Astrocyte of the cerebellum (primary cell): ENCODE results near the gene DKC1.
"Not testable (repeated sequence)": the region's sequence is repeated elsewhere in the genome, so short reads cannot be mapped to it uniquely, and the experiment has no call there.

Experiments
- DNase-seq: peaks from one replicate; pipeline ENCODE4 v3.0.0-alpha.2; 2011; ENCODE audit warnings: low read depth
- H3K4me3 ChIP-seq: 2 replicates; pipeline ENCODE4 v1.5.1; 2011; ENCODE audit warnings: mild to moderate bottlenecking, low read depth, low read length, moderate library complexity
- in situ Hi-C: cut with HindIII; loops from 2 replicates; pipeline ENCODE4 v1.10.0; 2017; ENCODE audit warnings: low sequenced_read_pairs
- TF ChIP-seq, protein P1 (sequence below): IDR thresholded peaks from 2 replicates; pipeline ENCODE4 v1.5.1; 2012; ENCODE audit warnings: low read length, low read depth, moderate library complexity, mild to moderate bottlenecking; ENCODE audit errors: missing control alignments

Gene DKC1

DNA sequence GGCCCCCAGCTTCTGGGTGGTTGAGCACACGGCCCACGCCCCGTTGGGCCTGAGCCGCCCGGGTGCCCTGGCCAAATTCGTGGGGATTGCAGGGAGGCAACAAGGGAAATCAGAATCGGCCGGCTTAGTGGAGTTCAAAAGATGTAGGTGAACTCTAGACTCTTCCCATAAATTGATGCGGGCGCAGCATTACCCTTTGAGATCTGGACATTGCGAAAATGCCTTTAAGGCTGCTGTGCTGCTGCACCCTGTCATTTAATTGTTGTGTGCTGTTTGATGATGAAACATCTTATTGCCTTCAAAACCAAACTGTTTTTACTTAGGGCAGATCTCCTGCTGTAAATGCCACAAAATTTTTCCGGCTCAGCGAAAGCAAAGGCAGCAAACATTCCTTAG lies 43.0 kb downstream of the DKC1 start:
- in situ Hi-C loops, result no loop called here
- peak; percentile 22 for DNase-seq
- TF ChIP-seq, protein P1, sequence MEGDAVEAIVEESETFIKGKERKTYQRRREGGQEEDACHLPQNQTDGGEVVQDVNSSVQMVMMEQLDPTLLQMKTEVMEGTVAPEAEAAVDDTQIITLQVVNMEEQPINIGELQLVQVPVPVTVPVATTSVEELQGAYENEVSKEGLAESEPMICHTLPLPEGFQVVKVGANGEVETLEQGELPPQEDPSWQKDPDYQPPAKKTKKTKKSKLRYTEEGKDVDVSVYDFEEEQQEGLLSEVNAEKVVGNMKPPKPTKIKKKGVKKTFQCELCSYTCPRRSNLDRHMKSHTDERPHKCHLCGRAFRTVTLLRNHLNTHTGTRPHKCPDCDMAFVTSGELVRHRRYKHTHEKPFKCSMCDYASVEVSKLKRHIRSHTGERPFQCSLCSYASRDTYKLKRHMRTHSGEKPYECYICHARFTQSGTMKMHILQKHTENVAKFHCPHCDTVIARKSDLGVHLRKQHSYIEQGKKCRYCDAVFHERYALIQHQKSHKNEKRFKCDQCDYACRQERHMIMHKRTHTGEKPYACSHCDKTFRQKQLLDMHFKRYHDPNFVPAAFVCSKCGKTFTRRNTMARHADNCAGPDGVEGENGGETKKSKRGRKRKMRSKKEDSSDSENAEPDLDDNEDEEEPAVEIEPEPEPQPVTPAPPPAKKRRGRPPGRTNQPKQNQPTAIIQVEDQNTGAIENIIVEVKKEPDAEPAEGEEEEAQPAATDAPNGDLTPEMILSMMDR, result no peak
- peak overlapping the region; percentile 59 for H3K4me3 ChIP-seq

DNA sequence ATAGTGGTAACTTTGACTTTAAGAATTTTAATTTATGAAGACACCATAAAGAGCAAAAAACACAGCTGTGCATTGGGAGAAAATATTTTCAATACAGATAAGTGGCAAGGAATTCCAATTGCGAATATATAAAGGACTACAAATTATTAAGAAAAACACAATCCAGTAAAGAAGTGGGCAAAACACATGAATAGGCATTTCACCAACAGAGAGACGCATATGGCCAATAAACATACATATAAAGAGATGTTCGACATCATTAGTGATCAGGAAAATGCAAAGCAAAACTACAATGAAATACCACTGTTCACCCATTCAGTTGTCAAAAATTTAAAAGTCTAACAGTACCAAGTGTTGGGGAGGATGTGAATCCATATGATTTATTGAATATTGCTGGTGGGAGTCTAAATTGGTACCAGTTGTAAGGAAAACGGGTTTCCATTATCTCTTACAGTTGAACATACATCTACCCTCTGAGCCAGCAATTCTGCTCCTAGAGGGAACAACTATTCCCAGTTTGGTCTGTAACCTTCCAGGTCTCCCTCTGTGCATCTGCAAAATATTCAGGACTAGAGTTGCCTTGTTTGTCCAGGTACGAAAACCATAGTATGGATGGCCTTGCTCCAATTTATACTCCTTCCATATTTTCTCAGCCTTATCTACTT lies 44.3 kb downstream of the DKC1 start:
- in situ Hi-C loops, result no loop called here
- TF ChIP-seq, protein P1, result no peak

DNA sequence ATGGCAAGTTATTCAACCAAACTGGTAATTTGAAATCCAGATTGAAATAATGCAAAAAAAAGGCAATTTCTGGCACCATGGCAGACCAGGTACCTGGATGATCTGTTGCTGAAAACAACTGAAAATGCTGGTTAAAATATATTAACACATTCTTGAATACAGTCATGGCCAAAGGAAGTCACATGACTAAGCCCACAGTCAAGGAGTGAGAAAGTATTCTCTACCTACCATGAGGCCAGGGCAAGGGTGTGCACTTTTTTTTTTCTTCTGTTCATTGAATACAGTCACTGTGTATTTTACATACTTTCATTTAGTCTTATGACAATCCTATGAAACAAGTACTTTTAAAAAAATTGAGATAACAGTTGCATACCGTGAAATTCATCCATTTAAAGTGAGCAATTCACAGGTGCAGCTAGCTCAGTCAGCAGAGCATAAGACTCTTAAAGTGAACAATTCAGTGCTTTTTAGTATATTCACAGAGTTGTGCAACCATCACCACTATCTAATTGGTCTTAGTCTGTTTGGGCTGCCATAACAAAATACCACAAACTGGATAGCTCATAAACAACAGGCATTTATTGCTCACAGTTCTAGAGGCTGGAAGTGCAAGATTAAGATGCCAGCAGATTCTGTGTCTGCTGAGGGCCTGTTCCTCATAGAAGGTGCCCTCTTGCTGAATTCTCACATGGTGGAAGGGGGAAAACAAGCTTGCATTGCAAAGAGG lies 47.4 kb downstream of the DKC1 start:
- TF ChIP-seq, protein P1, result no peak
- H3K4me3 ChIP-seq, result no peak overlapping the region
- no peak for DNase-seq
- in situ Hi-C loops, result no loop called here

More for the DNA sequence above, 44.3 kb downstream of the DKC1 start:
- no peak overlapping the region for H3K4me3 ChIP-seq
- DNase-seq, result no peak

DNA sequence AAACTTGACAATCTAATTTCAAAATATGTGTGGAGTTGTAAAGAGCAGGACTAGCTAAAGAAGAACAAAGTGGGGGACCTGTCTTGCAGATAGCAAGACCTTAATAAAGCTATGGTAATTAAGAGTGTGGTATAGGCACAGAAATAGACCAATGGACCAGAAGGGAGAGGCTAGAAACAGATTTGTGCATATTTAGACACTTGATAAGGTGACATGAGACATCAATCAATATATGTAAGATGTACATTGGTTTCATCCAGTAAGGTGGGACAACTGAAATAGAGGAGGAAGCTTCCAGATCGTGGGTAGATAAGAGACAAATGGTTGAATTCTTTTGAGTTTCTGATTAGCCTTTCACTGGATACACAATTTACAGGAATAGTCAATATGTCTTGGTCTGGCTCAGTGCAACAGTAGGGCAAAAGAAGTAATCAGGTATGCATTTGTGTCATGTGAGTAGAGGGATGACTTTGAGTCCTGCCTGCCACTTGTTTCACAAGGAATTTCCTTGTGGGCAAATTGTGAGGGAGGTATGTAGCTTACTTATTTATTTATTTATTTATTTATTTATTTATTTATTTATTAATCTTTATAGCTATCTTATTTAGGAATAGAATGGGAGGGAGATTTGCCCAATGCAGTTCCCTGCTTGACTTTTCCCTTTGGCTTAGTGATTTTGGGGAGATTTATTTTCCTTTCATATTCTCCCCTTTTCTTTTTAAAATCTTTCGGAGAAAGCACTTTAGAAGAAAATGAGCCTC lies 49.9 kb downstream of the DKC1 start:
- H3K4me3 ChIP-seq, result no peak overlapping the region
- TF ChIP-seq, protein P1, result no peak
- DNase-seq, result no peak
- in situ Hi-C loops, result no loop called here

DNA sequence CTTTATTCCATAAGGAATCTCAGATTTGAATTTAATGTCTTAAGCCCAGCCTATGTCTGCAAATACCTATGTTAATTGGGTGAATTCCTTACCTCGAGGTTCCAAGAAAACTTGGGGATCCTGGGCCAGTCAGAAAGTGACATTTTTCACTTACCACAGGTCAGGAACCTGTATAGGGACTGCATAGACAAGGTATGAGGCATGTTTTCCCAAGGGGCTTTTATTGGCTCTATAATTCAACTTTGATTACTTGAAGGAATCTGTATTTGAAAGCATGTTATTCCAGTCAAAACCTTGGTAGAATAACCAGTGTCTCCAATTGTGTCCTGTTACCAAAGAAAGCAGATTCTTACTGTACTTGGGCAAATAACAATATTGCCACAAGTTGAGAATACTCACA lies 51.1 kb downstream of the DKC1 start:
- TF ChIP-seq, protein P1, result no peak
- H3K4me3 ChIP-seq, result no peak overlapping the region
- in situ Hi-C loops, result no loop called here
- no peak for DNase-seq

DNA sequence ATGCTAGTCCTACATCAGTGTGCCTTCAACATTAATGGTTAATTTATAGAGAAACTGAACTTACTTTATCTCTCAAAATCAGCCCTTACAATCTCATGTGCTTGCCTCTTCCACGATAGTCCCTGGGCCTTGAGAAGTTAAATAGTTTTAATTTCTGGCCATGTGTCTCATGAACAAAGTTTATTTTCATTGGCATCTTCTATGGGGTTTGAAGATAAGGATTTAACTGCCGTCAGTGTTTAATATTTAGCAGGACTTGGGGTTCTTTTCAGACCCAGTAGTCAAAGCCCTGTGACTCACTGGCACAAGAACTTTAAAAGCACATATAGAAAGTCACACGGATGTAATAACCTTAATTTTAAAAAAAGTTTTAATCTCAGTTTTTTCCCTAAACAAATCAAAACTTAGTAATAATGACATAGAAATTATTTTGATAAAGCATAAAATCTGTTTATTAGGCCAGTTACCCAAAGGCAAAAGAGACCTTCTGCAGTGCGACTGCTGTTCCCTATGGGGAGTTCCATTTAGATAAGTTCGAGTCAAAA lies 52.7 kb downstream of the DKC1 start:
- TF ChIP-seq, protein P1, result no peak
- in situ Hi-C loops, result no loop called here
- H3K4me3 ChIP-seq, result no peak overlapping the region
- peak; percentile 8 for DNase-seq

DNA sequence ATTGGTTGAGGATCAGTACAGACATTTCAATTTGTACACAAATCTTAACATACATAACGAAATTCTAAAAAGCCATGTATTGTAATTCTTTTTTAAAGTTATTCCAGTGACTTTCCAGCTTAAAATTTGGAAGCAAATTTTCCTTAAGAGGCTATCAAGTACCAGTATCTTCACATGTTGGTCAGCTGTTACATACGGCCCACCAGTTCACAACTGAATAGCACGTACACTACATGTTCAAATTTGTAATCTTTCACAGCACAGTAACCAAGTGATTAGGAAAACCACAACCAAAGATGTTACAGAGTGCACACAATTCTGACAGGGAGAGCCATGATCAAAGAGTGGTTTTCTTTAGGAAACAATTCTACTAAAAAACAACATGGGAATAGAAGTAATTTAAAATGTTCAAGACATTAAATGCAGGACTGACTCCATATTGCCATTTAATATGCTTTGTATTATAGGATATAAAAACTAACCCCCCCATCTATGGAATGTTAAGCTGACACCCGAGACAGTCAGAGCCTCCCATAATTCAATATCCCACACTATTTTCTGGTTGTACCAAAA lies 53.7 kb downstream of the DKC1 start:
- H3K4me3 ChIP-seq, DNase-seq, in situ Hi-C loops: not testable (repeated sequence)

DNA sequence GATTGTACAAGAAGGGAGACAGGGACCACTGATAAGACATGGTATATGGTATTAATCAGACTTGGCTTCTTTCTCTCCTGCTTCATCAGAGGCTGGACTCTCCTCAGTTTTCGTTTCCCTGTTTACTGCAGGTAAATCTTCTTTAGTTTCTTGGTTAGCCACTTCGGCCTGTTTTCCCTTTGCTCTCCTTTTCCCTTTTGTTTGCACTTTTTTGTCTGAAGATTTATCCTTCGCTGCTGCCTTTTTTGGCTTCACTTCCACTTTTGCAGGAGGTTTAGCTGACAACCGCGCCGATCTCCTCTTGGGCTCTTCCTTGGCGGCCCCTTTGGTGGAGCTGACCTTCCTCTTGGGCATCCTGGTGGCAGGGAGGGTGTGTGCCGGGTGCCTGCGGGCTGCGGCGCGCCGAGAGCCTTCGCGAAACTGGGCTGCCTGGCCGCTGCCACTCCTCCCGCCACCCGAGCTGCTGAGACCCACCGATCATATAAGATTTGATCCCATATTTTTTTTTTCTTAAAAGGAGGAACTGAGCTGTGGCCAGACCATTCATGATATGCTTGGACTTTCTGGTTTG lies 54.5 kb downstream of the DKC1 start:
- in situ Hi-C loops, H3K4me3 ChIP-seq, DNase-seq: not testable (repeated sequence)
